GM18870 (cell line): ENCODE results near the gene CNP.
"Not testable (repeated sequence)": the region's sequence is repeated elsewhere in the genome, so short reads cannot be mapped to it uniquely, and the experiment has no call there.

Source experiments
- ATAC-seq: cut with Tn5 transposase; IDR thresholded peaks from one replicate; pipeline ENCODE4 v1.9.1; 2021; ENCODE audit warnings: moderate library complexity; ENCODE audit not compliant: unreplicated experiment

CNP gene

DNA sequence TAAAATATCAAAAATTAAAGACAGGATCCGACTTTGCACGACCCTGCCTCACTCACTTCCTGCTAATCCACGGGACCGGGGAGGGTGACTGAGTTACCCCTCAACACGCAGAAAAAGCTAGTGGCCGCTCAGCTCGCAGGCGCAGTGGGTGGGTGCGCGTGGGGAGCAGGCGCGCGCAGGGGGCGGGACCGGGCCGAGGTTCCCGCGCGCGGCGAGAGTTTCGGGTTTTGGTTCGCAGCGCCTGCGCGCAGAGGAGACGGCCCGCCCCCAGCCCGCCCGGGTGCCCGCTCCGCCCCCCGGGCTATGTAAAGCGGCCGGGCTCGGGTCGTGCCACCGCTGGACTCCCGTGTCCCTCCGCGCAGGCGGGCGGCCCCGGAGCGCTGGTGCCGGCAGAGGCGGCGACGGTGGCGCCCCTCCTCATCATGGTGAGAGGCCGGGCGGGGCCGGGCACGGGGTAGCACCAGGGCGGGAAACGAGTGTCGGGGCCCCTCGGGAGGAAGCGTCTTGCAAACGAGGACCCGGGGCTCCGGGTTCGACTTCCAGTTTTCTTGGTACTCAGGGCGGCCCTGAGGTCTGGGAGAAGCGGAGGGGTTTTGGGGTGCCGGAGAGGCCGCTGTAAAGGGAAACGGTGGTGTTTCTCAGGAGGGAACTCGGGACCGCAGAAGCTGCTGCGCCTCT lies at the start of gene CNP:
CNP (plus strand) TSS at position 333 of the 678 bp plus-strand sequence; CDS start at position 423, 90 bp downstream.
- ATAC-seq = no peak

DNA sequence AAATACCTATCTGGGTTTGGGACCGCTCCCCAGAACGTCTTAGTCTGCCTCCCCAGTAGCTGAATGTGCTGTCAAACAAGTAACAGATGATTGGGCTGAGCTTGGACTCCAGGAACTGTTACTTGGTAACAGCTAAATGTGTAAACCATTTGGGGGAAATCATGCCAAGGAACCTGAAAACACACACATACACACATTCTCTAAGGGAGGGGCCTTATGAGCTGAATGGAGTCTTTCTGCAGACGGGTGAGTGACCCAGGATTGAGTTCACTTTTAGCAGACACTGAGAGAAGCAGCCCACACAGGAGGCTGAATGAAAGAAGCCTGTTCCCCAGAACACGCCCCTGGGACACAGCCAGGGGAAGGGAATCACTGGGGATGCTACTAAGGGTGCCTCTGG lies 49.4 kb upstream of the CNP start:
- ATAC-seq = no peak

GRCh38 chr17:41917679-41918313 lies 48.8 kb upstream of the CNP start:
- ATAC-seq = no peak

DNA sequence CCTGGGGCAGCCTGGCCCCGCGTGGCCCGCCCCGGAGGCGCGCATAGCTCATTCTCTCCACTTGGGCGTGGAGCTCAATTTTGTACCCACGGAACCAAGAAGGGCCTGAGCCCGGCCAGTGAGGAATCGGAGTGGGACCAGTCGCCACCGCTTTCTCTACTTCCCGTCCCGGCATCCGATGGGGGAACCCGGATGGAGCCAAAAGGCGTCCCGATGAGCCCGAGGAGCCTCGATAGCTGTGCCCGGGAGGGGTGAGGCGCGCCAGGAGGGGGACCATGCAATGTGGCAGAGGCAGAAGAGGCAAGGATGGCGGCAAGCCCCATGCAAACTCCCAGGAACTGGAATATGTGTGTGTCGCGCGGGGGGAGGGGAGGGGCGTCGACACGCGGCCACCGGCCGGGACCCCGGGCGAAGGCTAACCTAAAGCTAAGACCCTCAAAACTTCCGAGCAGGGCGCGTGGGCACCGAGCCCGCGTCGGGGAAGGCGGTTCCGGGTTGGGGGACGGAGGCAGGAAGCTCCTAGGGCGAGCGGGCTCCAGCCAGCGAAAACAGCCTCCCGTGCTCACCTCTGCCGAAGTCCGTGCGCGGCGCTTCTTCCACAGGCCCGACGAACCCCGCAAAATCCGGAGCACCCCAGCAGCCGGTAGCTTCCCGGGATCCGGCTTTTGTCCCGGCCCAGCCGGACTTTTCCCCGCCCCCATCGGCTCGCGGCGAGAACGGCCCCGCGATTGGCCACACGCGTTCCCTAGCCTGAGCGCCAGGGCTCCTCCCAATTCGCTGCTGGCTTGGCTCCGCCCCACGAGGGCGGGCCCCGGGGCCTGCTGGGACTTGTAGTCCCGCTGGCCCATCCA lies 48.1 kb upstream of the CNP start, which contains the start of gene ACLY:
ACLY (minus strand) TSS at position 638 of the 851 bp plus-strand sequence. CDS start 5,078 bp downstream, outside the sequence.
- ATAC-seq = peak; percentile 23

DNA sequence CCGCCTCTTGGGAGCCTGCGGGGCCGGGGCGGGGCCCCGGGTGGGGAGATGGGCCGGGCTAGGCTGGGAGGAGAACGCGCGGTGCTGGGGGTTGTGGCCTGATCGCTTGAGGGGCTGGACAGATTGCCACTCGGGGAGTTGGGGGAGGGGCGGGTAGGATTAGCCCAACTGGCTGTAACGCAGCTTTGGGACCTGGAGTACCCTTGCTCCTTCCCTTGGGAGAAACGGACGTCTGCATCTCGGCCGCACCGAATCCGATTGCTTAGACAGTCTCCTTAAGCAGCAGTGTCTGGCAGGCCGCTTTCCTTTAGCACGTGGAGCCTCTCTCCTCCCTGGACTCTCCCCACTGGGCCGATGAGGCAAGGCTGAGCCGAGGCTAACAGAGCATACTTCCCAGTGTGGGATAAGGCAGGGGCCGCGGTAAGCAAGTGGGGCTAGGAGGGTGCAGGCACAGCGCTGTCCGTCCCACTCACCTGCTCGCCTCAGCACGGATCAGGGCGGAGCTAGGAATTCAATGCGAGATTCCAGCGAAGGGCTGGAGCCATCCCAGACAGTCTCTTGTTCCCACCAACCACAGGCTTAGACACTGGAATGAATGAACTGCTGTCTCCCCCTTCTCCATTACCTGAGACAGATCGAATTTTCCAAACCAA lies 47.3 kb upstream of the CNP start:
- peak; percentile 43 for ATAC-seq

DNA sequence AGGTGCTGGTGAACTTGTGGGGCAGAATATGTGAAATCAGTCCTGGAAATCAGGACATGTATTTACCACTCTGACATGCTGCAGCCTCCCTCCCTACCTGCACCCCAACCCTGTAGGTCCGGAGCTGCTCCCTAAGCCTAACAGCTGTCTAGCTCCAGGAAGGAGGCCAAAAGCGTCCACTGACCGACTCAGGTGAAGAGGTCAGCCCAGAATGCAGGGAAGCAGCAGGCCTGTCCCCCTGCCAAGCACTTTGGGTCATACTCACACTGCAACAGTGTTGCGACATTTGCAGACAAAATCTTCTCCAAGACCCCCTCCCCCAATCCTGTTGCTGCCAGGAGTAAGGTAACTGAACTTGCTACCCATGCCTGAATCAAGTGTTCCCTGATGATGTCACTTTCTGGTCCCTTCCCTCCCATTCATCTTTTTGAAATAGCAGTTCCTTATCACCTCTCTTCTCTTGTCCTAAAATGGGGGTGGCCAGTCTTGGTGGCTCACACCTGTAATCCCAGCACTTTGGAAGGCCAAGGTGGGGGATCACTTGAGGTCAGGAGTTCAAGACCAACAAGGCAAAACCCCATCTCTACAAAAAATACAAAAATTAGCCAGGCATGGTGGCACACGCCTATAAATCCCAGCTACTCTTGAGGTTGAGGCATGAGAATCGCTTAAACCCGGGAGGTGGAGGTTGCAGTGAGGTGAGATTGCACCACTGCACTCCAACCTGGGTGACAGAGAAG lies 46.6 kb upstream of the CNP start:
- no peak for ATAC-seq

DNA sequence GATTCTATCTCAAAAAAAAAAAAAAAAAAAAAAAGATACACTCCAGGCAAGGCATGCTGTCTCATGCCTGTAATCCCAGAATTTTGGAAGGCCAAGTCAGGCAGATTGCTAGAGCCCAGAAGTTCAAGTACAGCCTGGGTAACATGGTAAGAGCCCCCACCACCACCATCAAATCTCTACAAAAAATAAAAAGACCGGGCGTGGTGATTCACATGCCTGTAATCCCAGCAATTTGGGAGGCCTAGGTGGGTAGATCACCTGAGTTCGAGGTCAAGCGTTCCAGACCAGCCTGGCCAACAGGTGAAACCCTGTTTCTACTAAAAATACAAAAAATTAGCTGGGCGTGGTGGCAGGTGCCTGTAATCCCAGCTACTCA lies 46.0 kb upstream of the CNP start:
- no peak for ATAC-seq

GRCh38 chr17:41925991-41926590 lies 40.5 kb upstream of the CNP start:
- no peak for ATAC-seq

GRCh38 chr17:41928693-41929251 lies 37.8 kb upstream of the CNP start:
- ATAC-seq = no peak

DNA sequence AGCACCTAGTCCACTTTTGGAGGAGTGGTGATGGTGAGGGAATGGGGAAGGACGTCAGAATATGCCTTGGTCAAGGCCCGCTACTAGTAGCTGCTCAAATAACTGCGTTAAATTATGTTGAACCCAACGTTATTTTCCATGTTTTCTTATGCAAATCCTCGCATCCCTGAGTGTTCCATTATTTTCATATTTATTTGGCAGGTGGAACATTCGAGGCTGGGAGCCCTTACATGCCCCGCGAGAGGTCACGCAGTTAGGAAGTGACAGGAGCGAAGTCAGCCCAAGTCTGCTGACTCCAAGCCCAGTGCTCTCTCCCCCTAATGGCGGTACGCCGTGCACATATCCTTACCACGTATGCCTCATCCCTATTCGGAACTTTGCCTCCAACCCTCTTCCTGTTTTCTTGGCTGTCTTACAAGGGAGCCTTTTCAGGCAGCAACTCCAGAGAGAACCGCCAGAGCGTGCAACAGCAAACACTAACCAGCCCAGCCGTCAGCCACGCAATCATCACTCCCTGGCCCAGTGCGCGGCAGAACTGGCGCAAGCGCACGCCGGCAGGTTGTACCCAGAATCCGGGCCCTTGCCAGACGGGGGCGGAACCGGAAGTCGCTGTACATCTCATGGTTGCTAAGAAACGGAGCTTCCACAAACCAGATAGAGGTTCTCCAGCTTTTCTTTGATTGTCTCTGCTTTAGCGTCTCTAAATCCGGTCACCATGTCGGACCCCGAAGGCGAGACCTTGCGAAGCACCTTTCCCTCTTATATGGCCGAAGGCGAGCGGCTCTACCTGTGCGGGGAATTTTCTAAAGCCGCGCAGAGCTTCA lies 36.4 kb upstream of the CNP start, which contains the start of gene ODAD4:
ODAD4 (plus strand) TSS at position 609 of the 824 bp plus-strand sequence; CDS start at position 716, 107 bp downstream.
- peak; percentile 91 for ATAC-seq

- not testable (repeated sequence) for ATAC-seq
These were observed 35.8 kb upstream of the CNP start for GRCh38 chr17:41930833-41931156.

DNA sequence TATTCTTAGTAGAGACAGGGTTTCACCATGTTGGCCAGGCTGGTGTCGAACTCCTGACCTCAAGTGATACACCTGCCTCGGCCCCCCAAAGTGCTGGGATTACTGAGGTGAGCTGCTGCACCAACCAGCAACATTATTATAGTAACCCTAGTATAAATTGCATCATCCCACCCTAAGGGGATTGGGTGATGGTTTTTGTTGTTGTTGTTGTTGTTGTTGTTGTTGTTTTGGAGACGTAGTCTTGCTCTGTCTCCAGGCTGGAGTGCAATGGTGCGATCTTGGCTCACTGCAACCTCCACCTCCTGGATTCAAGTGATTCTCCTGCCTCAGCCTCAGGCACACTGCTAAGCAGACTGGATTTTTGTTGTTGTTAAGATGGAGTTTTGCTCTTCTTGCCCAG lies 34.9 kb upstream of the CNP start:
- not testable (repeated sequence) for ATAC-seq

DNA sequence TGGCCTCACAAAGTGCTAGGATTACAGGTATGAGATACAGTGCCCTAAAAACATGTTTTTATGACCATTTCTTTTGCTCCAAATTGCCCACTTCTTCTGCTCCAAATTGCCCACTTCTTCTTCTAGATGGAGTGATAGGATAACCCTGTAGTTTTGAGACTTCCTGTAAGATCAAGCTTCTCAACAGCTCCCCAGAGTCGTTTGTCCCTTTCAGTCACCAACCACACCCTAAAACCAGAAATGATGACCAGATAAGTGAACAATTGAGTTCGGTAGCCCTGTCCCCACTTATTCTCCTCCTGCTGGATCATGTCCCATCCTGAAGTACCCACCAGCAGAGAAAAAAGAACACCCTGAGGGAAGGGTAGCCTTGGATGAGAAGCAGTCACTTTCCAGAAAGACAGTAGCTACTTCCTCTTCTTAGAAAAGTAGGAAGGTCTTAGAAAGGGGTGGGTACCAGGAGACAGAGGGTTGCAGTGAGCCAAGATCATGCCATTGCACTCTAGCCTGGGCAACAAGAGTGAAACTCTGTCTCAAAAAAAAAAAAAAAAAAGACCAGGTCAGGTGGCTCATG lies 33.7 kb upstream of the CNP start:
- no peak for ATAC-seq

DNA sequence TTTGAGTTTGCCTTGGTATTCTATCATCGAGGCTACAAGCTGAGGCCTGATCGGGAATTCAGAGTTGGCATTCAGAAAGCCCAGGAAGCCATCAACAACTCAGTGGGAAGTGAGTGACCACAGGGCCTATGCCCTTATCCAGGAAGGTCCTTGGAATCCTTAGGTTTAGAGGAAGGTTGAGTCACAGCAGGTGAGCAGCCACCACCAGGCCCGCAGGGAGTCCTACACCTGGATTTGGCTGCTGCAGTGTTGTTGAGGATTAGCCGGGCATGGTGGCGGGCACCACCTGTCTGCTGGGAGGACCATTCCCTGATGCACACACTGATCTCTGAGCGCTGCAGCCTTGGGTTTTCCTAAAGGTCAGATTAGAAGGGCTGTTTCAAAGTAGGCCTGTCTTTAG lies 31.0 kb upstream of the CNP start:
- no peak for ATAC-seq

DNA sequence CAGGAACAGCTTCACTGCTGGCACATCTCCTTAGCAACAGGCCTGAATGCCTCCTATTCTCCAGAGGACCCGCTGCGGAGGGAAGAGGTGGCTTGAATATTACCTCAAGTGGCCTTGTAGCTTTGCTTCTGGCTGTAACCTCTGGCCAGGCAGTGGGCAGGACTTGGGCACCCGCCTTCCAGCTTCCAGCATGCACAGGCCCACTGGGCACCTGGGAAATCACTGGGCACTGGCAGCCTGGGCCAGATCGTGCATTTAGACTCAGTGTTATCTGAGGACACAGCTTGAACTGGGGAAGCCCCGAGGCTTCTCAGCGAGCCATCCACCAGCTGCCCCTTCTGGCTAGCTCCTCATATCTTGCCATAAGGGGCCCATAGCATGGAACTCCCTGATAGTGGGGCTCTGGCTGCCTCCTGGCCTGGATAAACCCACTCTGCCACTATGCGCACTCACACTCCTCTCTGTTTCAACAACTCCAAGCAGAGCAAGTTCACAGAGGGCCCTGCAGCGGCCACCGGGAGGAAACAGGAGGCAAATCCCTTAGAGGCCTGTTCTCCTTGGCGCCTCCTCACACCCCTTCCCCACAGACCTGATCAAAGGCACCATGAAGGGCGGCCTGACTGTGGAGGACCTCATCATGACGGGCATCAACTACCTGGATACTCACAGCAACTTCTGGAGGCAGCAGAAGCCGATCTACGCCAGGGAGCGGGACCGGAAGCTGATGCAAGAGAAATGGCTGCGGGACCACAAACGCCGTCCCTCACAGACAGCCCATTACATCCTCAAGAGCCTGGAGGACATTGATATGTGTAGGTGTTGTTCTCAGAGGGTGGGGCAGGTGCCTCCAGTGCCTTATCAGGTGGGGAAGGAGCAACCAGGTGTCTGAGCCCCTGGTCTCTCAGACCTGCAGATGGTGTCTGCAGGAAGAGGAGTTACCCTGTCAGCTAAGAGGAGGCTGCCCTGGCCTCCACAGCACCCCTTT lies 28.3 kb upstream of the CNP start:
- ATAC-seq = no peak

DNA sequence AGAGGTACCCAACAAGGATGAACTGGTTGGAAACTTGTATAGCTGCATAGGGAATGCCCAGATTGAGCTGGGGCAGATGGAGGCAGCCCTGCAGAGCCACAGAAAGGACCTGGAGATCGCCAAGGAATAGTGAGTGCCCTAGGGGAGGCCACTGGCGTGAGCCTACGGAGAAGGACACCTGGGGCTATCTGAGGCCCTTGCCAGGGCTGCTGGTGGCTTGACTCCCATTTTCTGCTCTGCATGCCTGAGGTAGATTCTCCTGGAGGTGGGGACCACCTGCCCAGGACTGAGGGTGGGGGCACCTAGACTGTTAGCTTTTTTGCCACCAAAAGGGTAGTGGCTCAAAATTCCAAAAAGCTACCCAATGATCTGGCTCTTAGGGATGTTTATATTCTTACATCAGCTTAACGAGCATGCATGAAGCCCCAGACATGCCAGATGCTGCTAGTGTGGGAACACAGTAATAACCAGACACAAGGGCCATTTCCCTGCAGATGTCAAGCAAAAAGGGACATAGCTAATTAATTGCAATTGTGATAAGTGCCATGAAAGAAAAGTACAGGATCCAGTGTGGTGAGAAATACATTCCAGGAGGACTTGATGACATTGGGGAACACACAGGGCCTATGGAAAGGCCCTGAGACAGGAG lies 27.4 kb upstream of the CNP start:
- ATAC-seq = no peak

GRCh38 chr17:41939693-41940090 lies 26.9 kb upstream of the CNP start:
- ATAC-seq = no peak
